ENCODE results near the gene GTF2H2C.
"Not testable (repeated sequence)": the region's sequence is repeated elsewhere in the genome, so short reads cannot be mapped to it uniquely, and the experiment has no call there.

GTF2H2C gene

DNA sequence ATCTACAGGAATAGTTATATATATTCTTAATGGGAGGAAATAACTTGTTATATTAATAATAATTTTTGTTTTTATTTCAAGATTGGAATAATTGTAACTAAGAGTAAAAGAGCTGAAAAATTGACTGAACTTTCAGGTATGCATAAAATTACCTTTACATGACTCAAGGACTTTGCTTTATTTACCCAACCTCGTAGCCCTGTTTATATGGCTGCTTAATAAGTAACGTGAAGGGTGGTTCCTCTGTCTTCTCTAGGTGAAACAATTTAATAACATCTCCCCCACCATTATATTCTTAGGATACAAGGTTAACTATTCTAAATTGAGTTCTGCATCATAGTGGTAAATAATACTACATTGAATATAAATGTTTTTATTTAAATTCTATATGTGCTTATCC is 8.1 kb downstream of the GTF2H2C start:
- DNase-seq = not testable (repeated sequence)

GRCh38 chr5:69583356-69583755 is 23.4 kb downstream of the GTF2H2C start:
- not testable (repeated sequence) for DNase-seq

- not testable (repeated sequence) for DNase-seq
Observed at GRCh38 chr5:69596114-69596840, 36.3 kb downstream of the GTF2H2C start.

DNA sequence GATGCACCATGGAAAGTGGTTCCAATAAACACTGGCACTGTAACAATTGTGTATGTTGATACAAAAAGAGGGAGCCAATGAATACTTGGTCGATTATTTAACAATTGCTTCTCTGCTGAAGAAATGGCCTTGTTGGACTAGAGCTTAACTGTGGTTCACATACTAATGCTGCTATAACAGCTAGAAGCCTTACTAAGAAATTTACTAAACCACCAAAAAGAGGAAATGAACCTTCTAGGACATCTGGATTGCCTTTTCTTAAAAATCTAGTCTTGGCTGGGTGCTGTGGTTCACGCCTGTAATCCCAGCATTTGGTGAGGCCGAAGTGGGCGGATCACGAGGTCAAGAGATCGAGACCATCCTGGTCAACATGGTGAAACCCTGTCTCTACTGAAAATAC is 42.0 kb downstream of the GTF2H2C start:
- DNase-seq = not testable (repeated sequence)

DNA sequence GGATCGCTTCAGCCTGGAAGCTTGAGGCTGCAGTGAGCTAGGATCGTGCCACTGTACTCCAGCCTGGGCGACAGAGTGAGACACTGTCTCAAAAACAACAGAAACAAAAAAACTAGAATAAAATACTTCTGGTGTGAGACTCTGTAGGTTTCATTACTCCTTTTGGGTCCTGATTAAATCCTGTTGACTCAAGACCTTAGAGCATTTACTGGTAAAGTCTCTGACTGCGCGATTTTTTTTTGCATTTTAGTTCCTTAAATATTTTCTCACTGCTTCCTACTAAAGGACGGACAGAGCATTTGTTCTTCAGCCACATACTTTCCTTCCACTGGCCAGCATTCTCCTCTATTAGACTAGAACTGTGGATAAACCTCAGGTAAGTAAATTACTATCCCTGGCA is 46.8 kb downstream of the GTF2H2C start:
- DNase-seq = not testable (repeated sequence)

DNA sequence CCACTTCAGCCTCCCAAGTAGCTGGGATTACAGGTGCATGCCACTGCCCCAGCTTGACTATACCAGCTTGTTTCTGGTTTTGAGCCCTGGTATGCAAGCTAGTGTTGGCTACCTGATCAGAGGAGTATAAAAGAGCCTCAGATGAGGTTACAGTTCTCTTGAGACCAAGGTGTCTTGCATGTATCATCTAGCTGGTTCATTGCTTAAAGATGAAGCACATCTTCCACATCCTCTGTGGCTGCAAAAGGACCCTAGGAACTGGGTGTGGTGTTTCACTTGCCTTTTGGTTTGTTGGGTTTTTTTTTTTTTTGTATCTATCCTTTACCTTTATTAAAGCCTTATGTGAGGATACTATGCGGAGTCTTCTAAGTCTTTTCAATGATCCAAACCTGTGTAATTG is 47.8 kb downstream of the GTF2H2C start:
- not testable (repeated sequence) for DNase-seq

DNA sequence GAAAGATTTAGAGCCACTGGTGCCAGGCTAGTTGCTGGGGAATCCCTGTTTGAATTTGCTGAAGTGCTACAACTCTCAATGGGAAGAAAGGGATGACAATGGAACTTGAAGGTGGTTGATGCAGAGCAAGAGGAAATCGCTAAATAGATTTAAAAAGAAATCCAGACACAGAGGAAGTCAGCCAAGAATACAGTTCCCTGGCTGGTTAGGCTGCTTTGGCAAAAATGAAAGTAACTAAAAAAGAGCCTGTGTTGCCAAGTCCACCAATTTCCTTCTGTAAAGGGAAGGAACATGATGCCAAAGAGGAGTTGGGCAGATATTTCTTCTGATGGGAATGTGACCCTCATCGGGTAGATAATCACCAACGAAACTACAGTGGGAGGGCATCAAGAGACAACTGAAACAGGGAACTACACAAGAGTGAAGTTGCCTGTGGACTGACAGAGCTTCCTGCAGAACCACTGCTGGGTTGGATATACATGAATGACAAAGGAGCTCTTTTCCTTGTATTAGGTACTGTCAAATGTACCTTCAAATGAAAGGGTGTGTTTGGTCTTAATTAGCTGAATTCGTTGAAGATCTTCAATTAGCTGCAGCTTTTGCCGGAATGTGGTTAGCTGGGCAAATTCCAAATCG is 49.0 kb downstream of the GTF2H2C start:
- not testable (repeated sequence) for DNase-seq

DNA sequence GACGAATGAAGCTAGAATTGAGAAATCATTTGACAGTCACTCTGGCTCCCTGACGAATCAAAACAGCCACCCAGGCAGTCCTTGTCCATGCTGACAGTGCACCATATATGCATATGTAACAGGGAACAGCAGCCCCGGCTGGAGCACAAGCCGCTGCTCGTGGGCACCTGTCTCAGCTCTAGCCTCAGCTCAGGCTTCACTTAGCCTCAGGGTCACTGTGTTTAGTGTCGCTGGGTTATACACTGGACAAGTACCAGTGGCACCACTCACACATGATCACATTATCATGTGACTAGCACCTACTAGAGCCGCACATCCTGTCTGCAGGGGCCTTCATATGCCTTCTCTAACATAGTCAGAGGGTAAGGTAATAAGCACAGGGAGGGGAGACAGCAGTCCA is 54.9 kb downstream of the GTF2H2C start:
- not testable (repeated sequence) for DNase-seq

GRCh38 chr5:69631879-69632278 is 71.9 kb downstream of the GTF2H2C start:
- DNase-seq = not testable (repeated sequence)

Data from stimulated activated CD4-positive, alpha-beta T cell treated with anti-CD3 and anti-CD28 coated beads, Interleukin-12 subunit alpha, Interleukin-12 subunit beta, amount 100 ng/mL, for 4 hours (primary cell).